Coronary artery (tissue), 2 donors: Measurements from ENCODE around the gene POLR3GL.

Experiments
- DNase-seq: peaks from one replicate; pipeline ENCODE4 v3.0.0-alpha.2; 2017; ENCODE audit warnings: low spot score
- H3K27ac ChIP-seq, 2 donors: fragments of 200-600 bp; sonication (generic); one replicate each; pipeline ENCODE4 v1.5.1; 2016 to 2019
- H3K4me3 ChIP-seq: fragments of 200-600 bp; sonication (generic); 2 replicates; pipeline ENCODE4 v1.5.1; 2016; ENCODE audit warnings: mild to moderate bottlenecking, moderate library complexity
- CTCF ChIP-seq: fragments of 200-600 bp; sonication (generic); IDR thresholded peaks from one replicate; pipeline ENCODE4 v1.5.1; 2019; ENCODE audit warnings: antibody characterized with exemption

POLR3GL gene

GRCh38 chr1:145986551-145986950, 22.1 kb downstream of the POLR3GL start:
- no peak for DNase-seq
- peak overlapping the region; percentile 53 to 87 for H3K27ac ChIP-seq
- H3K4me3 ChIP-seq: no peak overlapping the region
- no peak for TF ChIP-seq CTCF

GRCh38 chr1:145987926-145988325, 23.4 kb downstream of the POLR3GL start:
- Histone ChIP-seq H3K4me3 (no peak overlapping the region), H3K27ac (peak overlapping the region in 1 of 2 donors; percentile 20)
- no peak for TF ChIP-seq CTCF
- DNase-seq: peak; percentile 14

- DNase-seq: peak; percentile 26
- peak overlapping the region in 1 of 2 donors; percentile 60 for H3K27ac ChIP-seq
- no peak overlapping the region for H3K4me3 ChIP-seq
- no peak for TF ChIP-seq CTCF
These were observed 24.3 kb downstream of the POLR3GL start for GRCh38 chr1:145988773-145989172.

- H3K4me3 ChIP-seq: no peak overlapping the region
- peak; percentile 70 for DNase-seq
- no peak for TF ChIP-seq CTCF
- peak overlapping the region in 1 of 2 donors; percentile 99 for H3K27ac ChIP-seq
These were observed 25.9 kb downstream of the POLR3GL start for GRCh38 chr1:145990249-145990855.

DNA sequence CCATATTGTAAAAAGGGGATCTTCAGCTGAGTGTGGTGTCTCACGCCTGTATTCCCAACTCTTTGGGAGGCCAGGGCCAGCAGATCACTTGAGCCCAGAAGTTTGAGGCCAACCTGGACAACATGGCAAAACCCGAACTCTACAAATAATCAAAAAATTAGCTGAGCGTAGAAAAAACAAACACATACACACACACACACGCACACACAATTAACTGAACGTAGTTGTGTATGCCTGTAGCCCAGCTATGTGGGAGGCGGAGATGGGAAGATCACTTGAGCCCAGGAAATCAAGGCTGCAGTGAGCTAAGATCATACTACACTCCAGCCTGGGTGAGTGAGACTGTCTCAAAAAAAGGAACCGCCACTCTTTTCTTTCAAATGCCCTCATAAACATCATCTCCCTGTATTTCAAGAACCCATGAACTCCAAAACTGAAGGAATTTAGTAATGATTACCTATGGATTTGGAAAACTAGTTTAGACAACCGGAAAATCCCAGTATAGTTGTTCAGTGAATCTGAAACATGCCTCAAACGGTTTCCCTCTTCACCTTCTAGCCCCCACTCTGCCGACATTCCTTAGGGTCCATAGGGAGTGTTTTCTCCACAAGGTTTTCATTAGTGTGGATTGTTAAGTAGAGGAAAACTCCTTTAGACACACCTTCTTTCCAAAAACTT, 27.4 kb downstream of the POLR3GL start:
- Histone ChIP-seq H3K27ac (peak overlapping the region; percentile 91 to 99), H3K4me3 (peak overlapping the region; percentile 97)
- DNase-seq: peak; percentile 53
- TF ChIP-seq CTCF: no peak

GRCh38 chr1:145992502-145992936, 28.0 kb downstream of the POLR3GL start:
- Histone ChIP-seq H3K27ac (peak overlapping the region; percentile 91 to 99), H3K4me3 (peak overlapping the region; percentile 97)
- no peak for TF ChIP-seq CTCF
- peak; percentile 64 for DNase-seq
